Muscle layer of duodenum (tissue), 2 donors: ENCODE measurements around the gene ERBB4.

Experiments used
- H3K27ac ChIP-seq: one replicate; pipeline ENCODE4 v1.7.0; 2013; ENCODE audit warnings: mild to moderate bottlenecking, low read length
- H3K27me3 ChIP-seq: one replicate; pipeline ENCODE4 v1.7.0; 2013; ENCODE audit warnings: low read depth, mild to moderate bottlenecking, control low read depth, low read length
- H3K36me3 ChIP-seq, 2 donors: one replicate each; pipeline ENCODE4 v1.7.0; 2013; ENCODE audit warnings: low read length in 2 of 2, control low read depth in 1 of 2, mild to moderate bottlenecking in 1 of 2; ENCODE audit not compliant: insufficient read depth in 2 of 2, control insufficient read depth in 1 of 2
- H3K4me1 ChIP-seq, 2 donors: one replicate each; pipeline ENCODE4 v1.7.0; 2013; ENCODE audit warnings: low read length in 2 of 2, mild to moderate bottlenecking in 2 of 2, control low read depth in 1 of 2, moderate library complexity in 1 of 2; ENCODE audit not compliant: insufficient read depth in 2 of 2, control insufficient read depth in 1 of 2
- H3K4me3 ChIP-seq, 2 donors: one replicate each; pipeline ENCODE4 v1.7.0; 2013; ENCODE audit warnings: low read length in 2 of 2, low read depth in 1 of 2, mild to moderate bottlenecking in 1 of 2
- H3K9me3 ChIP-seq, 2 donors: one replicate each; pipeline ENCODE4 v1.7.0; 2013; ENCODE audit warnings: low read length in 2 of 2, control low read depth in 1 of 2, mild to moderate bottlenecking in 1 of 2; ENCODE audit not compliant: control insufficient read depth in 1 of 2
- donor health status: healthy.

Gene ERBB4

GRCh38 chr2:211454679-211455078 is 1083.9 kb downstream of the ERBB4 start:
- no peaks in the 10 kb centered on the region for H3K36me3 ChIP-seq
- H3K9me3 ChIP-seq, result no peaks in the 10 kb centered on the region
- H3K27ac ChIP-seq, result no peak overlapping the region
- H3K4me1 ChIP-seq, result no peaks in the 10 kb centered on the region
- H3K27me3 ChIP-seq, result no peaks in the 10 kb centered on the region
- no peak overlapping the region for H3K4me3 ChIP-seq

- Histone ChIP-seq H3K27me3 (no peaks in the 10 kb centered on the region), H3K36me3 (no peaks in the 10 kb centered on the region), H3K4me3 (no peak overlapping the region), H3K9me3 (no peaks in the 10 kb centered on the region), H3K4me1 (no peaks in the 10 kb centered on the region), H3K27ac (no peak overlapping the region)
These were observed 1085.2 kb downstream of the ERBB4 start for GRCh38 chr2:211453311-211453887.

- Histone ChIP-seq H3K27me3 (no peaks in the 10 kb centered on the region), H3K27ac (no peak overlapping the region), H3K9me3 (no peaks in the 10 kb centered on the region), H3K4me1 (no peaks in the 10 kb centered on the region), H3K4me3 (no peak overlapping the region), H3K36me3 (no peaks in the 10 kb centered on the region)
These were observed 1087.0 kb downstream of the ERBB4 start for GRCh38 chr2:211451642-211452041.

GRCh38 chr2:211449819-211450218 is 1088.8 kb downstream of the ERBB4 start:
- Histone ChIP-seq H3K36me3 (no peaks in the 10 kb centered on the region), H3K27me3 (no peaks in the 10 kb centered on the region), H3K27ac (no peak overlapping the region), H3K4me3 (no peak overlapping the region), H3K4me1 (no peaks in the 10 kb centered on the region), H3K9me3 (no peaks in the 10 kb centered on the region)

- Histone ChIP-seq H3K9me3 (no peaks in the 10 kb centered on the region), H3K4me3 (no peak overlapping the region), H3K27me3 (no peaks in the 10 kb centered on the region), H3K27ac (no peak overlapping the region), H3K4me1 (no peaks in the 10 kb centered on the region), H3K36me3 (no peaks in the 10 kb centered on the region)
These were observed 1091.1 kb downstream of the ERBB4 start for GRCh38 chr2:211447548-211447947.

DNA sequence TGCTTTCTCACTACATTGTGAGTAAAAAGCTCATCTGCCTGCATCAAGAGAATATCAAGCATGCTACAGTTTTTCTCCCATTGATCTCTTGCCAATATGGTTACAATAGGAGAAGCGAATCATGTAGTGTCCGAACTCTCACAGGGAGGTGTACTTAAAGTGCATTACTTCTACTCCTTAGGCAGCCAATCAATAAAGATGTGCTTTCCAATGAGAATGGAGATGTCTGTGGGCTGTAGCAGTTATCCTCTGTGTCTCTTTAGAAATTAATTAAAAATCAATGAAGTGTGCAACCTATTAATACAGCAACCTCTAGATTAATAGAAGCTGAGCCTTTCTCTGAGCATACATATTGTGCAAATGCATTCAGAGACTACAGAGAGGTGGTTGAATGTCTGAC is 1098.5 kb downstream of the ERBB4 start:
- Histone ChIP-seq H3K27me3 (no peaks in the 10 kb centered on the region), H3K9me3 (no peaks in the 10 kb centered on the region), H3K27ac (no peak overlapping the region), H3K36me3 (no peaks in the 10 kb centered on the region), H3K4me3 (no peak overlapping the region), H3K4me1 (no peaks in the 10 kb centered on the region)

- Histone ChIP-seq H3K27ac (no peak overlapping the region), H3K4me3 (no peak overlapping the region), H3K4me1 (no peaks in the 10 kb centered on the region), H3K27me3 (no peaks in the 10 kb centered on the region), H3K9me3 (no peaks in the 10 kb centered on the region), H3K36me3 (no peaks in the 10 kb centered on the region)
These were observed 1099.6 kb downstream of the ERBB4 start for GRCh38 chr2:211439011-211439410.

- no peaks in the 10 kb centered on the region for H3K4me1 ChIP-seq
- no peak overlapping the region for H3K4me3 ChIP-seq
- H3K36me3 ChIP-seq, result no peaks in the 10 kb centered on the region
- no peaks in the 10 kb centered on the region for H3K9me3 ChIP-seq
- no peak overlapping the region for H3K27ac ChIP-seq
- H3K27me3 ChIP-seq, result no peaks in the 10 kb centered on the region
These were observed 1101.2 kb downstream of the ERBB4 start for GRCh38 chr2:211437396-211437795.

- Histone ChIP-seq H3K9me3 (no peaks in the 10 kb centered on the region), H3K27ac (no peak overlapping the region), H3K4me3 (no peak overlapping the region), H3K4me1 (no peaks in the 10 kb centered on the region), H3K36me3 (no peaks in the 10 kb centered on the region), H3K27me3 (no peaks in the 10 kb centered on the region)
These were observed 1102.4 kb downstream of the ERBB4 start for GRCh38 chr2:211436182-211436581.

- Histone ChIP-seq H3K36me3 (no peaks in the 10 kb centered on the region), H3K9me3 (no peaks in the 10 kb centered on the region), H3K4me1 (no peaks in the 10 kb centered on the region), H3K27ac (no peak overlapping the region), H3K4me3 (no peak overlapping the region), H3K27me3 (no peaks in the 10 kb centered on the region)
These were observed 1103.3 kb downstream of the ERBB4 start for GRCh38 chr2:211435331-211435730.

GRCh38 chr2:211434773-211435172 is 1103.8 kb downstream of the ERBB4 start:
- Histone ChIP-seq H3K36me3 (no peaks in the 10 kb centered on the region), H3K27ac (no peak overlapping the region), H3K4me3 (no peak overlapping the region), H3K9me3 (no peaks in the 10 kb centered on the region), H3K4me1 (no peaks in the 10 kb centered on the region), H3K27me3 (no peaks in the 10 kb centered on the region)

GRCh38 chr2:211429256-211429920 is 1109.2 kb downstream of the ERBB4 start:
- Histone ChIP-seq H3K27me3 (no peaks in the 10 kb centered on the region), H3K4me3 (no peak overlapping the region), H3K9me3 (no peaks in the 10 kb centered on the region), H3K4me1 (no peaks in the 10 kb centered on the region), H3K27ac (no peak overlapping the region), H3K36me3 (no peaks in the 10 kb centered on the region)
